ENCODE measurements around the gene AFF2. TPM values are rescaled to one million over a fixed set of nuclear protein-coding genes. Genes with fewer than 3 reads are reported as not detected.
A peak's percentile ranks its signal among the peaks of the same experiment; 100 is the strongest.

AFF2 gene
- total and polyA plus RNA-seq, 4 donors = 1.2 to 13.0 (median 3.9) TPM

- Histone ChIP-seq H3K9ac (ENCODE audit: insufficient read depth in 1 of 2, low read length in 2 of 2) (no peak overlapping the region), H3K4me1 (ENCODE audit: control insufficient read depth in 5 of 5, insufficient read depth in 5 of 5, low read length in 5 of 5) (peaks cover 0 to 5% (median 0%) of the 10 kb centered on the region in 5 donors), H3K36me3 (ENCODE audit: control insufficient read depth in 4 of 4, insufficient read depth in 4 of 4, low read length in 4 of 4) (no peaks in the 10 kb centered on the region), H3K27ac (ENCODE audit: low read depth in 1 of 2, low read length in 1 of 2) (no peak overlapping the region), H3K27me3 (ENCODE audit: control insufficient read depth in 3 of 3, insufficient read depth in 3 of 3, low read length in 2 of 3) (peaks cover 0 to 5% (median 0%) of the 10 kb centered on the region in 3 donors), H3K4me3 (no peak overlapping the region), H3K9me3 (ENCODE audit: control insufficient read depth in 4 of 4, insufficient read depth in 3 of 4, low read length in 3 of 4) (no peaks in the 10 kb centered on the region)
- DNase-seq = no peak
- no peak for ATAC-seq (ENCODE audit: insufficient read depth, low FRiP score)
- 84 to 100% methylated on average over 2 of the region's 2 CpGs for WGBS, 2 donors
- no peak for TF ChIP-seq CTCF (IDR thresholded peaks at IDR 0.05; ENCODE audit: control extremely low read depth, extremely low read depth)
Measured at GRCh38 chrX:148600581-148600980, 100.2 kb downstream of the AFF2 start.

- Histone ChIP-seq H3K4me3 (no peak overlapping the region), H3K9me3 (ENCODE audit: control insufficient read depth in 4 of 4, insufficient read depth in 3 of 4, low read length in 3 of 4) (no peaks in the 10 kb centered on the region), H3K36me3 (ENCODE audit: control insufficient read depth in 4 of 4, insufficient read depth in 4 of 4, low read length in 4 of 4) (no peaks in the 10 kb centered on the region), H3K9ac (ENCODE audit: insufficient read depth in 1 of 2, low read length in 2 of 2) (no peak overlapping the region), H3K27ac (ENCODE audit: low read depth in 1 of 2, low read length in 1 of 2) (no peak overlapping the region), H3K27me3 (ENCODE audit: control insufficient read depth in 3 of 3, insufficient read depth in 3 of 3, low read length in 2 of 3) (peaks cover 0 to 5% (median 0%) of the 10 kb centered on the region in 3 donors), H3K4me1 (ENCODE audit: control insufficient read depth in 5 of 5, insufficient read depth in 5 of 5, low read length in 5 of 5) (peaks cover 0 to 5% (median 0%) of the 10 kb centered on the region in 5 donors)
- WGBS, 2 donors = 49 to 83% methylated on average over 4 of the region's 4 CpGs
- no peak for ATAC-seq (ENCODE audit: insufficient read depth, low FRiP score)
- TF ChIP-seq CTCF (IDR thresholded peaks at IDR 0.05; ENCODE audit: control extremely low read depth, extremely low read depth) = no peak
- DNase-seq = no peak
Measured at GRCh38 chrX:148601034-148601433, 100.6 kb downstream of the AFF2 start.

- H3K4me3 ChIP-seq = no peak overlapping the region
- no peaks in the 10 kb centered on the region for H3K36me3 ChIP-seq (ENCODE audit: control insufficient read depth in 4 of 4, insufficient read depth in 4 of 4, low read length in 4 of 4)
- 31 to 45% methylated on average over 4 of the region's 4 CpGs for WGBS, 2 donors
- no peak for ATAC-seq (ENCODE audit: insufficient read depth, low FRiP score)
- no peak overlapping the region for H3K9ac ChIP-seq (ENCODE audit: insufficient read depth in 1 of 2, low read length in 2 of 2)
- peak overlapping the region in 1 of 2 donors; percentile 22 for H3K27ac ChIP-seq (ENCODE audit: low read depth in 1 of 2, low read length in 1 of 2)
- DNase-seq = peak in 1 of 3 donors; percentile 34
- no peaks in the 10 kb centered on the region for H3K9me3 ChIP-seq (ENCODE audit: control insufficient read depth in 4 of 4, insufficient read depth in 3 of 4, low read length in 3 of 4)
- no peak for TF ChIP-seq CTCF (IDR thresholded peaks at IDR 0.05; ENCODE audit: control extremely low read depth, extremely low read depth)
- no peaks in the 10 kb centered on the region for H3K27me3 ChIP-seq (ENCODE audit: control insufficient read depth in 3 of 3, insufficient read depth in 3 of 3, low read length in 2 of 3)
- H3K4me1 ChIP-seq (ENCODE audit: control insufficient read depth in 5 of 5, insufficient read depth in 5 of 5, low read length in 5 of 5) = no peaks in the 10 kb centered on the region
Measured at GRCh38 chrX:148609515-148610327, 109.3 kb downstream of the AFF2 start.
